ENCODE measurements around the gene TCF12. TPM values are rescaled to one million over a fixed set of nuclear protein-coding genes. Genes with fewer than 3 reads are reported as not detected.

Gene TCF12
- total RNA-seq, 1 donor from 2014 or later = 48.4 TPM

DNA sequence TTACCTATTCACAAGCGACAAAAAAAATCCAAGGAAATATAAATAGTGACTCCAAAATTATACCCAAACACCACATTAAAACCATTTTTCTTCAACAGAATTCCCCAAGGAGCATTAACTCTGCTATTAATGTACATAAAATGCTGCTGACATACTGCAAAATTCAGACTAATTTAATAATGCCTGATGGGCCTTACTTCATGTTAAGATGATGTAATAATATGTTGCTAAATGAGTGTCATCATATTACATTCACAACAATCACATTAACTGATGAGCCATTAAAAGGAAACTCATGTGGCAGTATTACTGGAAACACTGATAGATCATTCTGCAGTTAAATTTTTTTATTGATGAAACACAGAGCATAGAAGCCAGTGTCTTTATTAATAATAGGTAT lies 253.0 kb downstream of the TCF12 start:
- no peak for ATAC-seq
- intact Hi-C loops (cut with micrococcal nuclease) = no loop called here
- DNase-seq = no peak

DNA sequence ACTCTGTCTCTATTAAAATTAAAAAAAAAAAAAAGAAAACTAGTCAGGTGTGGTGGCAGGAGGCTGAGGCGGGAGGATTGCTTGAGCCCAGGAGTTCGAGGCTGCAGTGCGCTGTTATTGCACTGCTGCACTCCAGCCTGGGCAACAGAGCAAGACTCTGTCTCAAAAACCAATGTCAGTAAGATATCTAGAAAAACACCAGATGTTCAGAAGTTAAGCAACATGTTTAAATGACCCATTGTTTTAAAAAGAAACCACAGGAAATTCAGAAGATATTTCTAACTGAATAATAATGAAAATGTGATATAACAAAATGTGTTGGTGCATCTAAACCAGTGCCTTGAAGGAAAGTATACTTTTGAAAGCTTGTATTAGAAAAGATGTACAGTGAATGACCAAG lies 254.5 kb downstream of the TCF12 start:
- DNase-seq (no peak), ATAC-seq (peak; percentile 38)
- intact Hi-C loops (cut with micrococcal nuclease) = no loop called here

- DNase-seq (no peak), ATAC-seq (no peak)
- intact Hi-C loops (cut with micrococcal nuclease) = no loop called here
Observed at GRCh38 chr15:57183041-57183440, 264.6 kb downstream of the TCF12 start.

DNA sequence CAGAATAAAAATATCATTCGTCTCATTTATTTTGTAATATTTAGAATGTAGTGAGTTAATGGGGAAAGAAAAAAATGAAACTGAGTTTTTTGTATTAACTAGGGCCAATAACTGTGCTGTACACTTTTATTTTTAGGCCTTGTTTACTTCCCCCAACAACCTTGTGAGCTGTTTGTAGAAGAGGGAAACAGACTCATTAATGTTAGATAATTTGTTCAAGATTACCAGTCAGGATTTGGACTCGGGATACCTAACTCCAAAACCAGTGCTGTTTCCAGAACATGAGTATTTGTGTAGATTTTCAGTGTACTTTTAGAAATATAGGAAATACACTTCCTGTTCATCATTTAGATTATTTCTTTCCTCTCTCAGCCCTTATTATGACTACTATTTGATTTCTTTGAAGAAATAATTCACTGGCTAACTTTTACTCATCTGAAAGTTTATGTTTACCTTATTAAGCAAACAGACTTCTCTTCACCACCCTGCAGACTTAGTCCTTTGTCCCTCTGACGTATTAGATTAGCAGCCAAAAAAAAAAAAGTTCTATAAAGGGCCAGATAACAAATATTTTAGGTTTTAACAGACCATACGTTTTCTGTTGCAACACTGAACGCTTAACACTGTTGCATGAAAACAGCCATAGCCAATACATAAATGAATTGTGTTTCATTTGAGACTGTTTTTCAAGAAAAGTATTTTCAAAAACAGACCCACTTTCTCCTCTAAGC lies 265.3 kb downstream of the TCF12 start:
- DNase-seq = no peak
- intact Hi-C loops (cut with micrococcal nuclease) = no loop called here
- ATAC-seq = no peak

DNA sequence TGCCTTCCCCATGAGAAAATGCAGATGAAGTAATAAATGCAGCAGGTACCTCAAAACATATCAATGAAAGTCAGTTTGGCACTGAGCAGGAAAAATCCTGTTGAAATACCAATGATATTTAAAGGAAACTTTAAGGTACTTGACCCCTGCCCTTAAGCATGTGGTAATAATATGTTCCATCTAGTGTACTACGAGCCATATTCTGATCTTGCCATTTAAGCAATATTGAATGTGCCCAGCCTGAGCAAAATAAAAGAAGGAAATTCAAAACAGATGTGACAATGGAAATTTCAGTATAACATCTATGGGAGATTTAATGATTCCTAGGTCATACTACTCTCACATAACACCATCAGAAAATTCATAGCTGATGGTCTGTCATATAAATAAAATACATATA lies 266.1 kb downstream of the TCF12 start:
- intact Hi-C loops (cut with micrococcal nuclease) = no loop called here
- DNase-seq (no peak), ATAC-seq (no peak)

DNA sequence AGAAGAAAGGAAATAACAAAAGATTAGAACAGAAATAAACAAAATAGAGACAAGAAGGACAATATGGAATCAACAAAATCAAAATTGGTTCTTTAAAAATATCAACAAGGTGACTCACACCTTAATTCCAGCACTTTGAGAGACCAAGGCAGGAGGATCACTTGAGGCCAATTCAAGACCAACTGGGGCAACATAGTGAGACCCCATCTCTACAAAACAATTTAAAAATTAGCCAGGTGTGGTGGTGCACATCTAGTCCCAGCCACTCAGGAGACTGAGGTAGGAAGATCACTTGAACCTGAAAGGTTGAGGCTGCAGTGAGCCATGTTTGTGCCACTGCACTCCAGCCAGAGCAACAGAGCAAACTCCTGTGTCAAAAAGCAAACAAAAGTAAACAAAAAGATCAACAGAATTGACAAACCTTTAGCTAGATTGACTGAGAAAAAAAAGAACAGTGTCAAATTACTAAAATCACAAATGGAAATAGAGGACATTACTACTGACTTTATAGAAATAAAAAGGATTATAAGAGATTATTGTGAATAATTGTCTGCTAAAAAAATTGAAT lies 267.1 kb downstream of the TCF12 start:
- intact Hi-C loops (cut with micrococcal nuclease) = no loop called here
- ATAC-seq (no peak), DNase-seq (no peak)

- ATAC-seq (no peak), DNase-seq (no peak)
- intact Hi-C loops (cut with micrococcal nuclease) = no loop called here
Observed at GRCh38 chr15:57189466-57189865, 271.0 kb downstream of the TCF12 start.

DNA sequence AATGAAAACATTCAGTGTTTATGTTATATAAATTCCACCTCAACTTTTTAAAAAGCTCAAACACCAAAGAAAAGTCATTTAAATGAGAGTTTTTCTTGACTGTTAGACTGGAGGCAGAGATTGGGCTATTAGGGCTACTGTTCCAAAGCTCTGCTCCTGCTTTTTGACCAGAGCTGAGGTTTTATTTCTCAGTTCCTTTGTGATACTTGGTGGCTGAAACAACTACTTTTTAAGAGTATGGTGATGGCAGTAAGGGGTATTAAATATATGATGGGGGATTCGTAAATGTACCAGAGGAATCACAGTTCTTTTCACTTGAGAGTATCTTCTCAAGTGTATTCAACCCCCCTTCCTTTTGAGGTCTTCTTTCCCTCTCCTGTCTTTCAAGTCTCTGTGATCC lies 271.8 kb downstream of the TCF12 start:
- intact Hi-C loops (cut with micrococcal nuclease) = no loop called here
- DNase-seq (no peak), ATAC-seq (no peak)

DNA sequence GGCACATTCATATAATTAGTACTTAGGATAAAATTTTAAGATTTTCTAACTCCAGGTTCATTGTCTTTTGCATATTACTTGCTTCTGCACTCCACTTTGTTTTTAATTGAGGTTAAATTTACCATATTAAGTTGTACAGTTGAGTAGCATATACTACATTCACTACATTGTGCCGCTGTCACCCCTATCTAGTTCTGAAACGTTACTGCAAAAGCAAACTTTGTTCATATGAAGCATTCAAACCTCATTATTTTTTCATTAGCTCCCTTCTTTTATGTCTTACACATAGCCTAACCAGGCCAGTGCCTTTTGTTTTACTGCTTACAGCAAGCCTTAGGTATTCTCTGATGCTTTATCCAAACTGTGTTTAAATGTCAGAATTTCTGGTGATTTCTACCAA lies 274.7 kb downstream of the TCF12 start:
- no peak for ATAC-seq
- intact Hi-C loops (cut with micrococcal nuclease) = no loop called here
- DNase-seq = no peak

GRCh38 chr15:57195326-57195725 lies 276.9 kb downstream of the TCF12 start:
- ATAC-seq (no peak), DNase-seq (no peak)
- intact Hi-C loops (cut with micrococcal nuclease) = no loop called here

DNA sequence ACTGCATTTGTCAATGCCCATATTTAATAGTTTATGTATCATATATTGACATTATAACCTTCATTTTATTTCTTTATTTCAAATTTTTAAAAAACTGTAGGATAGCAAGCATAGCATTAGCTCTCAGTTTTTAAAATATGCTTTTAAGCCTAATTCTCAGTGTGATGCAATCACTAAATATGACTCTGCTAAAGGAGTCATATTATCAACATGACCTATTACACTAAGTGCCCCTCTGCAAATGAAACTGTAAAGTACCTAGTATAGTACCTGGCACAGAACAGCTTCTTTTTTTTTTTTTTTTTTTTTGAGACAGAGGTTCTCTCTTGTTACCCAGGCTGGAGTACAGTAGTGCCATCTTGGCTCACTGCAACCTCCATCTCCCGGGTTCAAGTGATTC lies 278.4 kb downstream of the TCF12 start:
- peak; percentile 49 for ATAC-seq
- intact Hi-C loops (cut with micrococcal nuclease) = no loop called here
- no peak for DNase-seq

- DNase-seq (no peak), ATAC-seq (no peak)
- intact Hi-C loops (cut with micrococcal nuclease) = no loop called here
Observed at GRCh38 chr15:57198131-57198530, 279.7 kb downstream of the TCF12 start.

GRCh38 chr15:57198654-57199291 lies 280.3 kb downstream of the TCF12 start:
- DNase-seq (no peak), ATAC-seq (peak; percentile 39)
- intact Hi-C loops (cut with micrococcal nuclease) = no loop called here

GRCh38 chr15:57201578-57201977 lies 283.1 kb downstream of the TCF12 start:
- no peak for ATAC-seq
- intact Hi-C loops (cut with micrococcal nuclease) = no loop called here

GRCh38 chr15:57203906-57204305 lies 285.5 kb downstream of the TCF12 start:
- ATAC-seq = no peak

More at GRCh38 chr15:57201578-57201977, 283.1 kb downstream of the TCF12 start:
- no peak for DNase-seq

GRCh38 chr15:57205027-57205855 lies 286.8 kb downstream of the TCF12 start:
- intact Hi-C loops (cut with micrococcal nuclease) = no loop called here
- DNase-seq (no peak), ATAC-seq (no peak)

More at GRCh38 chr15:57203906-57204305, 285.5 kb downstream of the TCF12 start:
- intact Hi-C loops (cut with micrococcal nuclease) = no loop called here
- DNase-seq = no peak

DNA sequence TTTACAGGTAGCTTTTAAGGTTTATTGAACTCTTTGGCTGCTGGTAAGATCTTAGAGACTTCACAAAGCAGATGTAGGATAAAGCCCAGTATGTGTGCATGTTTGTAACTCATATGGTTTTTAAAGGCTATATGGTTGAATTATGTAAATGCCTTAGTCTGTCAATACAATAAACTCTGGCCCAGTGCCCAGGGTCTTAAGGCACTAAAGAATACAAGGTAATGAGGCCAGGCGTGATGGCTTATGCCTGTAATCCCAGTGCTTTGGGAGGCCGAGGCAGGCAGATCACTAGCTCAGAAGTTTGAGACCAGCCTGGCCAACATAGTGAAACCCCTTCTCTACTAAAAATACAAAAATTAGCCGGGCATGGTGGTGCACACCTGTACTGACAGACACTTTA lies 287.6 kb downstream of the TCF12 start:
- ATAC-seq (no peak), DNase-seq (no peak)
- intact Hi-C loops (cut with micrococcal nuclease) = no loop called here

GRCh38 chr15:57213862-57214261 lies 295.4 kb downstream of the TCF12 start:
- DNase-seq = no peak
- intact Hi-C loops (cut with micrococcal nuclease) = loop anchor here (2.0 kb wide), 1 partner anchor 67 kb away; no protein-coding TSS in a partner anchor
- ATAC-seq = peak; percentile 80

- ATAC-seq = no peak
- DNase-seq = no peak
- intact Hi-C loops (cut with micrococcal nuclease) = no loop called here
Observed at GRCh38 chr15:57215326-57215725, 296.9 kb downstream of the TCF12 start.

- DNase-seq (no peak), ATAC-seq (no peak)
- intact Hi-C loops (cut with micrococcal nuclease) = no loop called here
Observed at GRCh38 chr15:57215881-57216280, 297.4 kb downstream of the TCF12 start.
